GM18498 (cell line): ENCODE measurements around the gene ZNF217.
A peak's percentile ranks its signal among the peaks of the same experiment; 100 is the strongest.
"Not testable (repeated sequence)": the region's sequence is repeated elsewhere in the genome, so short reads cannot be mapped to it uniquely, and the experiment has no call there.

ENCODE experiments used
- ATAC-seq: cut with Tn5 transposase; IDR thresholded peaks from one replicate; pipeline ENCODE4 v1.9.1; 2021; ENCODE audit warnings: mild to moderate bottlenecking, moderate library complexity; ENCODE audit not compliant: unreplicated experiment

ZNF217 gene

DNA sequence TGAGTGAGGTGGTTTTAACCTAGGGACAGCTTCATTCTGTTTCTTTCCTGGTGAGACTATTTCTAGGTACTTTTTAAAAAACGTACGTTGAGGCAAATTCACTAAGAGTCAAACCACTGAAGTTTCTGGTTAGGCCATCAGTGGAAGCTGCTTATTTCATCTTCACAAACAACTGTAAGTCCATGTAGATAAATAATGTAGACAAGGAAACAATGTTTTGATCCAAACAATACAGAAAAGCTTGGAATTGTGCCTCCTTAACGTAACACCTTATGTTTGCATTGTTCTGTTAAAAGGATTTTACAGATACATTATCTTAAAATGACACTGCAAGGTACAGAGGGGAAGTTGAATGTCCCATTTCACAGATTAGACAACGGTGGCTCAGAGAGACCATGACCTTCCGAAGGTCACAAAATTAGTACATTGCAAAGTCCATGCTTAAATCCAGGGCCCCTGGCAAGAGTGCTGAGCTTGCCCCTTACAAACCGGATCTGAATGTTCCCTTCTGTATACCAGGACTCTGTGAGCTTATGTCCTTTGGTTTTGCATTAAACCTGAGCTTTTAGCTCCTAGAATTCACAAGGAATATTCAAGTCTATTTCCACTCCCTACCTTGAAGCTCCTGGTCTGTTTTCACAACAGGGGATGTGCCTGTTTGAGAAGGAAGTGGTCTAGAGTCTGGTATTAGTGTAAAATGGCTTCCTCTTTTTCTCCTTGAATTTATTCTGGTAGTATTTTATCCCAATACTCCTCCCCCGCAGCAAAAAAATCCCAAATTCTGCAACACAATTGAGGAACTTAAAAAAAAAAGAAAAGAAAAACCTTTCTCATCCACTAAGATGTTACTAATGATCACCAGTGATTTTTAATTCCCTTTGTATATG, 28.9 kb upstream of the ZNF217 start:
- peak; percentile 25 for ATAC-seq

DNA sequence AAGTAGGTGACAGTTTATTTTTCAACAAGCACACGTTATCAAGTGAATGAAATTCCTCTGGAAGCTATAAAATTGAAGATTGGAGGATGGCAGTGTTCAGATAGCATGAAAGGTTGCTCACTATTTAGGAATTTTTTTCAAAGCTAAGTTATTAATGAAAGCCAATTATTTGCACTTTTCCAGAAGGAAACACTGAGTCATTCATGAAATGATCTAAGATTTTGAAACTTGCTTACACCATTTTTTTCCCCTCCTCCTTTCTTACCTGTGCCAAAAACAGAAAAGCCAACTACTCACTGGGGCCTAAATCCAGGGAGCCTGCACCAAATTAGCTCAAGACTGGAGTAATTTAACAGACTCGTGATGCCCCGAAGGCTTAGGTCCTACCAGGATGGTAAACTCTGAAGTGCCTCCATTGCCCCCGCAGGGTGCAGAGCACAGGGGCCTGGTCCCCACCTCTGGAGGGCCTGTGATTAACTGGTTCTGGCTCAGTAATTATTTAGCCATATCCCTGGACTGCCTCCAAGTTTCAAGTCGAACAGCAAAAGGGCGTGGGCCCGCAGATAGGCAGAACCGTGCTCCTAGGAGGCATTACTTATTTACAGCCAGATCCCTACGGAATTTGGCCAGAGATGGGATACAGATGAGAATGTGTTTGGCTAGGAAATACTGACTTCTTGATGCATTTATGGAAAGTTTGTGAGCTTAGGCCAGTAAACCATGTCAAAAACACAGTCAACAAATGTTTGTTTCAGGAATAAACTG, 28.0 kb upstream of the ZNF217 start:
- peak; percentile 32 for ATAC-seq

DNA sequence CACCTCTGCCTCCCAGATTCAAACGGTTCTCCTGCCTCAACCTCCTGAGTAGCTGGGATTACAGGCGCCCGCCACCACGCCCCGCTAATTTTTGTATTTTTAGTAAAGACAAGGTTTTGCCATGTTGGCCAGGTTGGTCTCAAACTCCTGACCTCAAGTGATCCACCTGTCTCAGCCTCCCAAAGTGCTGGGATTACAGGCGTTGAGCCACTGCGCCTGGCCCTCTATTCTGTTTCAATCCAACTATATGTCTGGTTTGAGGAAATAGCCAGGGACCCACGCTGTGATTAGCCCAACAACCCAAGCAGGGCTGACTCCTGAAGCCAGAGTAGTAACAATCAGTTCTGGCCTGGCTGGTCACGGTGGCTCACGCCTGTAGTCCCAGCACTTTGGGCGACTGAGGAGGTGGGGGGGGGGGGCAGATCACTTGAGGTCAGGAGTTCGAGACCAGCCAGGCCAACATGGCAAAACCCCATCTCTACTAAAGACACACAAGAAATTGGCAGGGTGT, 24.9 kb upstream of the ZNF217 start:
- not testable (repeated sequence) for ATAC-seq

DNA sequence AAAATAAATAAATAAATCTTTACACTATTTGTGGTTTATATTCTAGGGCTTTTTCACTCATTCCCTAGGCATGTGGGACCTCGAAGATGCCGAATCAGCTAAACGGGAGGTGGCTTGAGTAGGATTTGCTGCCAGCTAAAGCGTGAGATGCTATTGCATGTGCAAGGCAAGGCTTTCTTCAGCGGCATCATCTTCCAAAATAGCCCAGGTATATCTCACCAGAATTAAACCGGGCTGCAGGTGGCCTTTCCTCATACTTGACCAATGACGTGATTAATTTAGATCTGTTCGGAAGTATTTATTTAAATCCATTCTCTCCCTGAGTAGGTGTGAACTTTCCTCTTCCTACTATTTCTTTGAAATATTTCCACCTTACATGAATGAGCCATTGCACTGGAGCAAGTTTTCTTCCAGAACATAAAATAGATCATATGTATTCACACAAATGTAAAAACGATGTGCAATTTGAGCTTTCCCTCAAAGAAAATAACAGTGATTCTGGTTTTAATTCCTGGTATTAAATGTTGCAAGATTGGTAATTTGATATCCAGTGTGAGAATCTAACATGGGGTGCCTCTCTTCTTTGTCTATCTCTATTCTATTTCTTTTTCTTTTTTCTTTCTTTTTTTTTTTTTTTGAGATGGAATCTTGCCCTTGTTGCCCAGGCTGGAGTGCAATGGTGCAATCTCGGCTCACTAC, 24.3 kb upstream of the ZNF217 start:
- ATAC-seq: no peak

DNA sequence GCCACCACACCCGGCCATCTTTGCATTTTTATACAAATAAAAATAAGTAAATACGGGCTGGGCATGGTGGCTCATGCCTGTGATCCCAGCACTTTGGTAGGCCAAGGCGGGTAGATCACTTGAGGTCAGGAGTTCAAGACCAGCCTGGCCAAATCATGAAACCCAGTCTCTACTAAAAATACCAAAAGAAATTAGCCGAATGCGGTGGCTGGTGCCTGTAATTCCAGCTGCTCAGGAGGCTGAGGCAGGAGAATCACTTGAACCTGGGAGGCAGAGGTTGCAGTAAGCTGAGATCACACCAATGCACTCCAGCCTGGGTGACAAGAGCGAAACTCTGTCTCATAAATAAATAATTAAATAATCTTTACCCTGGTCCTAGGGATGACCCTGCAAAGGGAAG, 22.9 kb upstream of the ZNF217 start:
- not testable (repeated sequence) for ATAC-seq

DNA sequence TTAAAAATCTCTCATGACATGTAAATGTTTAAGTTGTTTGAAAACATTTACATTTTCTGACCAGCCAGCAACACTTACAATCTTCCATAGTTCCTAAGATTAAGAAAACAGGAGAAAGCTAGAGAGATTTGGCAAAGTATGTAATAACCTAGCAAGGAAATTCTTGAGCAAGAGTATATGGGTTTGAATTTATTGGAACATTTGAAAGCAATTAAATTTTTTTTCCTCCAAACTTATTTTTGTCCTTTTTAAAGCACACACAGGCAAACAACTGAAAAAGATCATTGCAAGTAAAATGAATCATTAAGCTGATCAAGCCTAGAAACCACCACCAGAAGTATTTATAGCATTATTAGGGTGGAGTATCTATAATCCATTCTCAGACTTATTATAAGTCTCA, 20.1 kb upstream of the ZNF217 start:
- ATAC-seq: no peak

DNA sequence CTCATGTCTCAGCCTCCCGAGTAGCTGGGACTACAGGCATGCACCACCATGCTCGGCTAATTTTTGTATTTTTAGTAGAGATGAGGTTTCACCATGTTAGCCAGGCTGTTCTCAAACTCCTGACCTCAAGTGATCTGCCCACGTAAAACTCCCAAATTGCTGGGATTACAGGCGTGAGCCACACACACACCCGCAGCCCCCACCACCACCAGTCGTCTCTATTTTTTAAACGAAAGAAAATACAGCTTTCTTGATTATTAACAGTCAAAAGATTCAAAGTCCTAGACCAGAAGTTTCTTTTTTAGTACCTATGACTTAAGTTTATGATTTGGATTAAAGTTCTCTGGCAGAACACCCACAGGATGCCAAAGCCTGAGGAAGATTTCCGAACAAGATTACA, 18.6 kb upstream of the ZNF217 start:
- ATAC-seq: not testable (repeated sequence)

DNA sequence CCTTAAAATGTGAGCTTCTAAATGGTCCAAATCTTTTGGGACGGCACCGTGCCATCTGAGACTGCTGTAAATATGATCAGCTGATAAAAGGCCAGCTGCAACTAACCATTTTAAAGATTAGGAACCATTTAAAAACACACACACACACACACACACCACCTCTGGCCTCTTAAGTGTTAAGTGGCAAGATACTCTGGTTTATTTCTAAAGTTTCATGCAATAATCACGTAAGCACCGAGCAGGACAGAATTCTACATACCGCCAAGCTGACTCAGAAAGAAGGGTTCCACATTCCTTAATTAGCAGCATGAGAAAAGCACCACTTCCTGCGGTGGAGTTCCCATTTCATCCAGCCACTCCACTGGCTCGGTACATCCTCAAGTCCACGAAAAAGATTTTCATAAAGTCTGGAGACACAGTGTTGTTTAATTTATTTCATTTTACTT, 17.8 kb upstream of the ZNF217 start:
- peak; percentile 45 for ATAC-seq

DNA sequence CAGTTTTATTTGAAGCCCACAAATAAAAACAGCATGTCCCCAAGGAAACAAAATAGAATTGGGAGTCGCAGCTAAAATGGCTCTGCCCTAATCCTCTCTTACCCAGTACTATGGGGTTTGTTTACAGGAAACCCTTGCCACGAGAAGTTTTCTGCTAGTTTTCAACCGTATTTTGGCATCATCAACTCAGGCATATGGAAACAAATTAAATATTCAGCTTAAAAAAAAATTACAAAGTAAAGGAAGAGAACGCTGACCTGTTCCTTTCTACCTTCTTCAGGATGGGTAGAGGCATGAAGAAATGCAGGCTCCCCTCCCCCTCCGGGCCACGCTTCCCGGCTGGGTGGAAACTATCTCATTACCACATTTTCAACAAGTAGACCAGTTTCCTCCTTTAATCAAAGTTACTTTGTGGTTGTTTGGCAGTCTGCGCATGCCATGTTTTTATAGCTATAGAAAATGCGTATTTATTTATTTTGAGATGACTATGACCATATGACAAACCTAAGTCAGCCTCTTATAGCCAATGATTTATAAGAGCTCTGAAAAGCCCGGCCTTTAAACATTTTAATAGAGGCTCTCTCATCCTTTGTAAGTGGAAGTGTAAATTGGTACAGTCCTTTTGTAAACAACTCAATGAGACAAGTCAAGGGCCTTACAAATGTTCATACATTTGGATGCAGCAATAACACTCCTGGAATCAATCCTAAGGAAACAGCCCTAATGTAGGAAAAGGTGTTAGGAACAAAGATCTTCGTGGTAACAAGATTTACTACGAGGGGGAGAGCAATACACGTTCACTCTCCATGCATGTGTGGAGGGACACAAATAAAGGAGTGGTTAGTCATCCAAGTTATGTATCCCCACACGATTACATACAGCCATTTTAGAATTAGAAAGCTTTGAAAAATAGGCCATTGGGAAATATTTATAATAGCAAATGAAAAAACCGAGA, 16.1 kb upstream of the ZNF217 start:
- peak; percentile 45 for ATAC-seq

DNA sequence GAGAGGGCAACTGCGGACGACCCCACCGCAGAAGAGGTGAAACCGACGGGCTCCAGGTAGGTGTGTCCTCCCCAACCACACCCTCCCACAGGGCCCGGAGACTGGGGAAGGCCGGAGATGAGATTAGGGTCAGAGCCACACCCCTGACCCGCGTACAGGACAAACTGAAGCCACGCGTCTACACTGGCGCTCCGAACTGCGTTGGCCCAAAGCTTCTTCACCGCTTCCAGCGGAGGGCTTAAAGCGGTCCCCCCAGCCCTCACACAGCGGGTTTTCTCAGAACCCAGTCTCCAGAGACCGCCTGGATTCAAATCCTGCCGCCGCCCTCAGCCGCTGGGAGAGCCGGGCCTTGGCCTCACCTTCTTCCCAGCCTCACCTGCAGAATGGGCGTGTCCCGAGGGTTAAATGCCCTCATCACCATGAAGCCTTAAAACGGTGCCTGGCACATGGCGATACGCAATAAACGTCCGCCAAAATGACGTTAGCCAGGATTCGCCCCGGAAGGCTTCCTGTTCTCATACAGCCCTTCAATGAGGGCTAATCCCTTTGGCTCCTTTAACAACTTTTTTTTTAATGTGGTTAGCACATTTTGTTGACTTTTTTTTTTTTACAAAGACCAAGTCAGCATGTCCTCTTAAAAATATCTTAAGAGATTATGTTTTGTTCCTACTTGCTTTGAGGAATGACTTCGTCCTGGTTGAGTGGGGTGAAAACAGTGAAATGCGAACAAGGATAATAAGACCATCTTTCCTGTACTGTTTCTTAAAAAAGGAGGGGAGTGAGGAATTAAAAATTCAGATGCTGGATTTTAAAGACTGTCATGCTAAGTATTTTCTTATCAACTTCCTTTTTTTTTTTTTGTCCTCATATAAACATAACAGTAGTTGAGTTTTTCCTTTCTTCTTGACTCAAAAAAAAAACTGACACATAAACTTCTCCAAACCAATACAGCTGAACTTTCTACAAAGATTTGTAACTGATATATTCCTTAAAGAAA, 15.1 kb upstream of the ZNF217 start:
- ATAC-seq: no peak

DNA sequence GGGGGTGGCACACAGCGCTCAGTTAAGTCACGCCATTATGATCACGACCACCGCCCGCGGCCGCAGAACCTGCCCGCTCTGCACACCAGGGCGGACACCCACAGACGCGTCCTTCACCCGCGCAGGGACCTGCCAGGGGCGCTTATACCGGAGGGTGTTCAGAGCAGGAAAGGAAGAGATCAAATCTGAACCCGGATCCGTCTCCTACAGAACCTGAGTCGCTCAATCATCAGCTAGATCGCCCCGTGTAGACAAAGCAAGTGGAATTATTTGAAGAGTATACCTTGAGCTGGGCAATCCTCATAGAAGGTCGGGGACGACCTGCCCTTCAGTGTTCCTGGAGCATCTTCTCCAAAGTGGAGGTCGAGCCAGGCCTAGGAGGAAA, 14.4 kb upstream of the ZNF217 start:
- ATAC-seq: no peak

DNA sequence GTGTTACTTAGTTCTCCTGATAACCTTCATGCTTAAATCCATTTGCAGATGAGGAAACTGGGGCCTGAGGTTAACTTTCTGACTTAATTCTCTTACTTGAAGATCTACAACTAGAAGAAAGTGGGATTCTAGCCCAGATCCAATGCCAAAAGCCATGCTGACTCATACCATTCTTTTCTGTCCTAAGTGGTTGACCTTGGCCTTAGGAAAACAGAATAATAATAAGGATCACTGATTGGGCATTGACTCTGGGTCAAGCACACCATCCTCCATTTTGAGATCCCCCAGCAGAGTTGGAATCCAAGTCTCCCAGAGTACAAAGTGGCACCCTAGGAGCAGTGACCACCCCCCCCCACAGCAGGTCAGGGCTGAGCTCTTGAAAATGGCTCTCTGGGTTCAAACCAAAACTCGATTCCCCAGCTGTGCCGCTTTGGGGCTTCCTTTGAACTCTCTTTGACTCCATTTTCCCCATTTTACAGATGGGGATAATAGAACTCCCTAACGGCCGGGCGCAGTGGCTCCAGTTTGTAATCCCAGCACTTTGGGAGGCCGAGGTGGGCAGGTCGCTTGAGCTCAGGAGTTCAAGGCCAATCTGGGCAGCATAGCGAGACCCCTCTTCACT, 12.8 kb upstream of the ZNF217 start:
- no peak for ATAC-seq

DNA sequence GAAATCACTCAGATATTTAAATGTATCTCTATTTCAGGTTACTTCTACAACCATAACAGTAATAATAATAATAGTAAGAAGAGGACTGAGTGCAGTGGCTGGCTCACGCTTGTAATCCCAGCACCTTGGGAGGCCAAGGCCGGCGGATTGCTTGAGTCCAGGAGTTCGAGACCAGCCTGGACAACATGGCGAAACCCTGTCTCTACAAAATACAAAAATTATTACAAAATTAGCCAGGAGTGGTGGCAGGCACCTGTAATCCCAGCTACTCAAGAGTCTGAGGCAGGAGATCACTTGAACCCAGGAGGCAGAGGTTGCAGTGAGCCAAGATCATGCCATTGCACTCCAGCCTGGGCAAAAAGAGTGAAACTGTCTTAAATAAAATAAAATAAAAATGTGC, 11.8 kb upstream of the ZNF217 start:
- not testable (repeated sequence) for ATAC-seq

DNA sequence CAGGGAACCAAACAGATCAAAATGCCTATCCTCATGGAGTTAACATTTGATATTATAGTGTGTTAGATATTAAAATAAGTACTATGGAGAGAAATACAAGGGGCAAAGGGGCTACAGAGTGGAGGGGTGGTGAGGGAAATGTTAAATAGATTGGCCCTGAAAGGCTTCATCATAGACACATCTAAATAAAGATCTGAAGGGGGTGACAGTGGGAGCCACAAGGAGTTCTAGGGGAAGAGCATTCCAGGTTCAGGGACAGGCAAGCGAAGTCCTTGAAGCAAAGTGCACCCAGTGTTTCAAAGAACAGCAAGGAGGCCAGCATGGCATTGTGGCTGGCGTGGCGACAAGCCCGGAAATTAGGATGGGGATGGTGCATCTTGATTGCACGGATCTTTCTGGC, 11.2 kb upstream of the ZNF217 start:
- not testable (repeated sequence) for ATAC-seq

DNA sequence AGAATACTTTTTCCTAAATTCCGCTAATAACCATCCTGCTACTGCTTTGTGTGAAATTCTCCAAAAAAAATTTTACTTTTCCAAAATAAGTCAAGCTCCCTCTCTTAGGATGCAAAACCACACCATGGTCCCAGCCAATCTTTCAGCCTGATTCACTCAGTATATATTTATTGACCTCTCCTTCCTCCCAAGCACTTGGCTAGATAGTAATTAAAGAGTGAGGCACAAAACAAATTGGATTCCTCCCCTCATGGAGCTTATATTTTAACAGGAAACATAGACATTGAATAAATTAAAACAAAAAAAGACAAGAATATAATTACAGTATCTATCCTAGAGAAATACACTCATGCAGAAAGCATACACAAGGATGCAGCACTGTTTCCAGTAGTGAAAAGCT, 9.0 kb upstream of the ZNF217 start:
- ATAC-seq: no peak

DNA sequence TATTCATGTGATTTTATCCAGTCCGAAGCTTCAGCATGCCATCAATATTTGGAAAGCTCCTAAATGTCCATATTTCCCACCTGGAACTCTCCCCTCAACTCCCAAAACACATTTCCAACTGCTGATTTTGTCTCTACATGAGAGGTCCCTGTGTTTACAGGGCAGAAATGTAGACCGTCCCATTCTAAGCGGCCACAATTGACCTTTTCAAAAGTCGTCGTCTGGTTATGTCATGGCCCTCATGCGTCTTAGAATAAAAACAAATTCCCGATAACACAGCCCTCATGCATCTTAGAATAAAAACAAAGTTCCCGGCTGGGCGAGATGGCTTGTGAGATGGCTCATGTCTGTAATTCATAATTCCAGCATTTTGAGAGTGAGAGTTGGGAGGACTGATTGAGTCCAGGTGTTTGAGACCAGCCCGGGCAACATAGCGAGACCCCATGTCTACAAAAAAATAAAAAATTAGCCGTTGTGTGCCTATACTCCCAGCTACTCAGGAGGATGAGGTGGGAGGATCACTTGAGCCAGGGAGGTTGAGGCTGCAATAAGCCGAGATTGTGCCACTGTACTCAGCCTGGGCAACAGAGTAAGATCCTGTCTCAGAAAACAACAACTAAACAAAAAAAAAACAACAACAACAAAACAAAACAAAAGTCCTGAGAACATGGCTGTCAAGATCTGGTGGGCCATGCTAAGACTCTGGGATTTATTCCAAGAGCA, 6.4 kb upstream of the ZNF217 start:
- ATAC-seq: no peak

DNA sequence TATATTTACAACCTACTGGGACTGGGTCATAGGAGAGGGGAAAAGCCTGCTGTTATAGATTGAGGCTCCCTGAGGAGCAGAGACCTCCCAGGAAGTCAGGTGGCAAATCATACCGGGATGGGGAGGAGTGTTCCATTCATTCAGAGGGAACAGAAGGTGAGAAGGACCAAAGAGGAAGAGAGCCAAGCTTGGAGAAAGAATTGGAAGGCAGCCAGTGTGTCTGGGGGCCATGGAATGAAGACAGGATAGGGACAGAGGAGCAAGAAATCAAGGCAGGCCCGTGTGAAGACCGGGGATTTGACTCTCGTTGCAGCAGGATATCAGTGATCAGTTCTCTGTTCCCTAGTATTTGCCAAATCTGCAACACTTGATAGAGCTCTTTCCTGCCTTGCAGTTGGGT, 5.7 kb upstream of the ZNF217 start:
- no peak for ATAC-seq

DNA sequence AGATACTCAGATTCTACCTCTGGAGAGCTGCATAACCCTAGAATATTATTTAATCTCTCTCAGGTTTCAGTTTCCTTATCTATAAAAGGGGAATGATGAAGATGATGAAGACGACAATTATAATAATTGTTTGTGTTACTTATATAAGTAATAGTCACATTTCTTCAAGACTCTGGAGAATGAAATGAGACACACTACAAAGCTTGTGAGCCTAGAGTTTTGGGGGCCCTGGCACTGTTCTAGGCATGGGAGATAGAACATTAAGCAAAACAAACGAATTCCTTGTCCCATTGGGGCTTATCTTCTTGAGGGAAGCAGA, 5.4 kb upstream of the ZNF217 start:
- ATAC-seq: no peak
